Endothelial cell of umbilical vein (primary cell): ENCODE measurements around the gene IRF1. TPM values are rescaled to one million over a fixed set of nuclear protein-coding genes. Genes with fewer than 3 reads are reported as not detected.

Experiments used
- BruUV-seq: library from RNA; stranded (reverse); fragments of 400-500 nt; replicated peaks from 2 replicates; lab custom pipeline; 2021; lab: Mats Ljungman, UMichigan
- CTCF ChIA-PET: fragments of 300-600, 350-600 bp; sonication (Branson Sonifier 250); formaldehyde crosslinking; loops from one replicate; lab custom pipeline; 2021; ENCODE audit warnings: antibody characterized with exemption, inconsistent platforms; lab: Charles Lee
- POLR2A ChIA-PET: fragments of 300-600, 350-600 bp; sonication (Branson Sonifier 250); formaldehyde crosslinking; loops from one replicate; lab custom pipeline; 2021; ENCODE audit warnings: antibody characterized with exemption, inconsistent platforms; lab: Charles Lee
- DNase-seq: peaks from one replicate; pipeline ENCODE4 v3.0.0-alpha.2; 2011; ENCODE audit warnings: low read depth, low spot score
- FAIRE-seq: peaks from 2 replicates; lab custom pipeline; 2011; peaks lifted over from hg19 to GRCh38; lab: Jason Lieb, UNC
- H2AFZ ChIP-seq: 2 replicates; pipeline ENCODE4 v1.6.0; 2012; ENCODE audit warnings: low read depth, low read length, control low read depth, inconsistent platforms
- H3K27ac ChIP-seq: 2 replicates; pipeline ENCODE4 v1.5.1; 2011; ENCODE audit warnings: low read depth, mild to moderate bottlenecking, control low read depth, low read length, moderate library complexity; ENCODE audit not compliant: insufficient read depth
- H3K27me3 ChIP-seq, 2 experiments: 2 replicates each; pipeline versions ENCODE4 v1.6.0 to v1.6.1; 2011; ENCODE audit warnings: low read length in 2 of 2, mixed read lengths in 1 of 2; ENCODE audit not compliant: control insufficient read depth in 2 of 2, insufficient read depth in 2 of 2
- H3K36me3 ChIP-seq, 2 experiments: 2 replicates in 1 of 2; 3 replicates in 1 of 2; pipeline ENCODE4 v1.5.1; 2011; ENCODE audit warnings: low read length in 2 of 2, mild to moderate bottlenecking in 1 of 2, moderate library complexity in 1 of 2; ENCODE audit not compliant: control insufficient read depth in 2 of 2, insufficient read depth in 2 of 2; ENCODE audit errors: extremely low read depth in 1 of 2
- H3K4me1 ChIP-seq: 3 replicates; pipeline ENCODE4 v1.5.1; 2011; ENCODE audit warnings: mild to moderate bottlenecking, low read length; ENCODE audit not compliant: control insufficient read depth, insufficient read depth; ENCODE audit errors: extremely low read depth
- H3K4me2 ChIP-seq: 2 replicates; pipeline ENCODE4 v1.6.1; 2011; ENCODE audit warnings: low read length, control low read depth, mixed read lengths; ENCODE audit not compliant: insufficient read depth
- H3K4me3 ChIP-seq, 3 experiments: fragments of 200-600 bp in 1 of 3; sonication (generic), shearing (Covaris generic) in 1 of 3; replicated peaks in 1 of 3; 2 replicates each; pipeline ENCODE4 v1.5.1; 2011 to 2016; ENCODE audit warnings: control low read depth in 3 of 3, low read length in 3 of 3, mild to moderate bottlenecking in 2 of 3, inconsistent platforms in 1 of 3, low read depth in 1 of 3, moderate library complexity in 1 of 3; ENCODE audit not compliant: insufficient read depth in 1 of 3
- H3K79me2 ChIP-seq: 2 replicates; pipeline ENCODE4 v1.6.0; 2012; ENCODE audit warnings: low read length, inconsistent platforms; ENCODE audit not compliant: control insufficient read depth, insufficient read depth
- H3K9ac ChIP-seq: replicated peaks from 2 replicates; pipeline ENCODE3; 2011; ENCODE audit warnings: low read length, control low read depth; ENCODE audit not compliant: insufficient read depth; ENCODE audit errors: extremely low read depth
- H3K9me1 ChIP-seq: replicated peaks from 3 replicates; pipeline ENCODE4 v1.6.0; 2011; ENCODE audit warnings: mild to moderate bottlenecking, low read length; ENCODE audit not compliant: control insufficient read depth, insufficient read depth; ENCODE audit errors: extremely low read depth
- H3K9me3 ChIP-seq: replicated peaks from 2 replicates; pipeline ENCODE4 v1.5.1; 2012; ENCODE audit warnings: low read length, inconsistent platforms; ENCODE audit not compliant: control insufficient read depth, insufficient read depth
- H4K20me1 ChIP-seq: replicated peaks from 2 replicates; pipeline ENCODE3; 2011; ENCODE audit warnings: mild to moderate bottlenecking, low read length; ENCODE audit not compliant: control insufficient read depth, insufficient read depth; ENCODE audit errors: extremely low read depth
- EZH2 ChIP-seq: IDR thresholded peaks from 2 replicates; pipeline ENCODE4 v1.6.1; 2012; ENCODE audit warnings: borderline replicate concordance, low read depth, mild to moderate bottlenecking, moderate library complexity, low read length, inconsistent platforms; ENCODE audit not compliant: severe bottlenecking
- FOS ChIP-seq: IDR thresholded peaks from 2 replicates; pipeline ENCODE4 v1.6.1; 2011; ENCODE audit warnings: mild to moderate bottlenecking, low read length, moderate library complexity, borderline replicate concordance; ENCODE audit not compliant: insufficient read depth
- GATA2 ChIP-seq: IDR thresholded peaks from 2 replicates; pipeline ENCODE4 v1.7.0; 2011; ENCODE audit warnings: low read depth, mild to moderate bottlenecking, moderate library complexity, mixed read lengths, low read length; ENCODE audit not compliant: insufficient read length, insufficient read depth
- JUN ChIP-seq: IDR thresholded peaks from 2 replicates; pipeline ENCODE4 v1.6.1; 2011; ENCODE audit warnings: borderline replicate concordance, low read depth; ENCODE audit not compliant: insufficient read length, insufficient read depth
- MYC ChIP-seq: IDR thresholded peaks from one replicate; pipeline ENCODE4 v1.6.1; 2011; ENCODE audit warnings: mild to moderate bottlenecking, low read depth, low read length
- POLR2A ChIP-seq: IDR thresholded peaks from 2 replicates; pipeline ENCODE4 v1.6.1; 2012; ENCODE audit warnings: low read depth, mild to moderate bottlenecking, control low read depth, low read length
- POLR2AphosphoS5 ChIP-seq: IDR thresholded peaks from 2 replicates; pipeline ENCODE4 v1.6.1; 2012; ENCODE audit warnings: low read depth, mild to moderate bottlenecking, control low read depth, low read length, moderate library complexity; ENCODE audit not compliant: insufficient read depth
- dilution Hi-C: fragments of 300-500 bp; cut with MboI; formaldehyde crosslinking; loops from one replicate; pipeline ENCODE4 v1.15.0; 2019; ENCODE audit warnings: low sequenced_read_pairs; ENCODE audit not compliant: extremely low pct_ligation_motif_present
- intact Hi-C: fragments of 100-400 bp; cut with micrococcal nuclease; formaldehyde crosslinking; loops from one replicate; pipeline ENCODE4 v1.10.0; 2022
- polyA plus RNA-seq, 4 experiments: library from polyadenylated mRNA; depleted of rRNA in 3 of 4; stranded (reverse) in 3 of 4; unstranded in 1 of 4; fragments of >200 nt; gene quantifications; 2 replicates each; pipeline versions ENCODE4 v1.2.1 to v1.2.3, GENCODE V29; 2011 to 2012; ENCODE audit warnings: missing spikeins in 1 of 4
- total RNA-seq: library from RNA; stranded (reverse); gene quantifications from 2 replicates; pipeline ENCODE4 v1.2.3, GENCODE V29; 2021
- TF ChIP-seq, protein P1 (sequence below): IDR thresholded peaks from 2 replicates; pipeline ENCODE4 v1.6.1; 2011; ENCODE audit not compliant: insufficient read depth, insufficient read length
- TF ChIP-seq, protein P2 (sequence below), 2 donors: IDR thresholded peaks; 1 replicate in 1 of 2; 2 replicates in 1 of 2; pipeline ENCODE4 v1.5.1; 2011; ENCODE audit warnings: low read length in 2 of 2, mild to moderate bottlenecking in 2 of 2, moderate library complexity in 2 of 2, control low read depth in 1 of 2, inconsistent platforms in 1 of 2, low read depth in 1 of 2; ENCODE audit not compliant: insufficient read depth in 1 of 2; ENCODE audit errors: extremely low read depth in 1 of 2

The IRF1 gene
- total and polyA plus RNA-seq, 2 donors (not counting 3 experiments of a cell fraction or from before 2014, with no cell fraction given) = 12.3 to 28.0 TPM

DNA sequence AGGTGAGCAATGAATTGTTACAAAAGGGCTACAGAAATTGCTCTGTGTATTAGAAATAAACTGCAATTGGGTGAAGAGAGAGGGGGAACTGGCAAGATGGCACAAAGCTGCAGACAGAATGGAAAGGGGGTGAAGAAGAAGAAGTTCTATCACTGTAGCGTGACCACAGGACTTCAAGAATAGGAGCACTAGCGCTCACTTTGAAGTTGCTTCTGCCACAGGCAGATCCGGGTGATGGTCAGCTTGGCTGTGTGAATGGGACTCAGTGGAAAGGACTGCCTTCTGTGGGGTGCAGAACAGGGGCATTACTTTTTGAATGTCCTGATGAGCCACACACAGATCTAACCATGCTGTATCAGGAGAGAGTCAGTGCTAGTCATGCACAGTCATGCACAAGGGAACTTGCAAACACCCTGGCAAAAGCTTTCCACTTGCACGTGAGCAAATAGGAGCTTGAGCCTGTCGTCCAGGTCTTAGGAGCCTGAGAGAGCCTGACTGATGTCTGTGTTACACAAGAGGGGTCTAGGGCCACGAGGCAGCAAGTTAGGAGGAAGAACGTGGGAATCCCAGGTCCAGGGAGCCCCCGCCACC lies 36.5 kb upstream of the IRF1 start:
- Histone ChIP-seq H3K4me2 (no peak overlapping the region), H3K79me2 (no peaks in the 10 kb centered on the region), H3K4me3 (no peak overlapping the region), H3K9me3 (no peaks in the 10 kb centered on the region), H2AFZ (no peak overlapping the region), H4K20me1 (no peaks in the 10 kb centered on the region), H3K9ac (no peak overlapping the region), H3K4me1 (no peaks in the 10 kb centered on the region), H3K27me3 (peaks cover 7 to 9% of the 10 kb centered on the region in 2 experiments), H3K9me1 (no peaks in the 10 kb centered on the region), H3K27ac (no peak overlapping the region), H3K36me3 (no peaks in the 10 kb centered on the region)
- no peak for TF ChIP-seq JUN
- no peak for TF ChIP-seq GATA2
- no peak for TF ChIP-seq EZH2
- TF ChIP-seq FOS = no peak
- TF ChIP-seq POLR2A = no peak
- TF ChIP-seq, protein P1, sequence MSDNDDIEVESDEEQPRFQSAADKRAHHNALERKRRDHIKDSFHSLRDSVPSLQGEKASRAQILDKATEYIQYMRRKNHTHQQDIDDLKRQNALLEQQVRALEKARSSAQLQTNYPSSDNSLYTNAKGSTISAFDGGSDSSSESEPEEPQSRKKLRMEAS = no peak
- TF ChIP-seq, protein P2, sequence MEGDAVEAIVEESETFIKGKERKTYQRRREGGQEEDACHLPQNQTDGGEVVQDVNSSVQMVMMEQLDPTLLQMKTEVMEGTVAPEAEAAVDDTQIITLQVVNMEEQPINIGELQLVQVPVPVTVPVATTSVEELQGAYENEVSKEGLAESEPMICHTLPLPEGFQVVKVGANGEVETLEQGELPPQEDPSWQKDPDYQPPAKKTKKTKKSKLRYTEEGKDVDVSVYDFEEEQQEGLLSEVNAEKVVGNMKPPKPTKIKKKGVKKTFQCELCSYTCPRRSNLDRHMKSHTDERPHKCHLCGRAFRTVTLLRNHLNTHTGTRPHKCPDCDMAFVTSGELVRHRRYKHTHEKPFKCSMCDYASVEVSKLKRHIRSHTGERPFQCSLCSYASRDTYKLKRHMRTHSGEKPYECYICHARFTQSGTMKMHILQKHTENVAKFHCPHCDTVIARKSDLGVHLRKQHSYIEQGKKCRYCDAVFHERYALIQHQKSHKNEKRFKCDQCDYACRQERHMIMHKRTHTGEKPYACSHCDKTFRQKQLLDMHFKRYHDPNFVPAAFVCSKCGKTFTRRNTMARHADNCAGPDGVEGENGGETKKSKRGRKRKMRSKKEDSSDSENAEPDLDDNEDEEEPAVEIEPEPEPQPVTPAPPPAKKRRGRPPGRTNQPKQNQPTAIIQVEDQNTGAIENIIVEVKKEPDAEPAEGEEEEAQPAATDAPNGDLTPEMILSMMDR (IDR thresholded peaks at IDR 0.05; ENCODE audit: extremely low read depth in 1 of 2, insufficient read depth in 1 of 2, low read depth in 1 of 2, low read length in 2 of 2) = no peak
- TF ChIP-seq POLR2AphosphoS5 = no peak
- no peak for TF ChIP-seq MYC
- dilution Hi-C loops = no loop called here
- POLR2A ChIA-PET = no interaction called here
- DNase-seq = no peak
- intact Hi-C loops = loop anchor here (1.0 to 5.0 kb wide), 4 partner anchors 185 to 356 kb away; no protein-coding TSS in a partner anchor
- FAIRE-seq = no peak
- BruUV-seq = no TSS peak
- CTCF ChIA-PET = interaction anchor here (0.6 to 3.8 kb wide), 41 partner anchors 9 to 356 kb away, joined by 3 to 42 read pairs (median 5); partner anchors contain the start of genes CCNI2, GDF9, IRF1 and KIF3A
